H9 (cell line): Measurements from ENCODE around the gene FAM184A. TPM values are rescaled to one million over a fixed set of nuclear protein-coding genes. Genes with fewer than 3 reads are reported as not detected.

ENCODE experiments used
- DNase-seq: peaks from one replicate; pipeline ENCODE4 v3.0.0-alpha.2; 2017
- H2AFZ ChIP-seq: one replicate; pipeline ENCODE4 v1.6.1; 2013; ENCODE audit warnings: mild to moderate bottlenecking, low read length, control low read depth, moderate library complexity
- H2AK5ac ChIP-seq: 2 replicates; pipeline ENCODE4 v1.6.1; 2013; ENCODE audit warnings: low read length, control low read depth, mixed read lengths; ENCODE audit not compliant: insufficient read length
- H2BK120ac ChIP-seq: one replicate; pipeline ENCODE4 v1.6.1; 2013; ENCODE audit warnings: low read depth, mild to moderate bottlenecking, low read length, control low read depth, inconsistent platforms; ENCODE audit not compliant: poor library complexity, severe bottlenecking
- H2BK12ac ChIP-seq: 2 replicates; pipeline ENCODE4 v1.6.1; 2013; ENCODE audit warnings: low read length, control low read depth, mixed read lengths, low read depth; ENCODE audit not compliant: insufficient read length
- H2BK15ac ChIP-seq: 2 replicates; pipeline ENCODE4 v1.6.1; 2013; ENCODE audit warnings: low read depth, low read length, control low read depth
- H2BK20ac ChIP-seq: one replicate; pipeline ENCODE4 v1.6.1; 2013; ENCODE audit warnings: low read depth, mild to moderate bottlenecking, low read length, control low read depth, inconsistent platforms; ENCODE audit not compliant: poor library complexity, severe bottlenecking
- H2BK5ac ChIP-seq: 2 replicates; pipeline ENCODE4 v1.6.1; 2013; ENCODE audit warnings: low read length, control low read depth, mixed read lengths; ENCODE audit not compliant: insufficient read length
- H3K14ac ChIP-seq: 2 replicates; pipeline ENCODE4 v1.6.1; 2013; ENCODE audit warnings: low read length, control low read depth; ENCODE audit not compliant: insufficient read depth
- H3K18ac ChIP-seq: 2 replicates; pipeline ENCODE4 v1.6.1; 2013; ENCODE audit warnings: low read depth, mild to moderate bottlenecking, mixed read lengths, low read length, control low read depth; ENCODE audit not compliant: insufficient read length
- H3K23ac ChIP-seq: 2 replicates; pipeline ENCODE4 v1.6.1; 2013; ENCODE audit warnings: low read length, control low read depth, mixed read lengths, low read depth; ENCODE audit not compliant: insufficient read length
- H3K23me2 ChIP-seq: 2 replicates; pipeline ENCODE4 v1.6.1; 2013; ENCODE audit warnings: low read depth, mild to moderate bottlenecking, mixed read lengths, low read length, control low read depth; ENCODE audit not compliant: insufficient read length, poor library complexity, severe bottlenecking
- H3K27ac ChIP-seq: 2 replicates; pipeline ENCODE4 v1.5.1; 2013; ENCODE audit warnings: low read length, control low read depth, mixed read lengths, low read depth; ENCODE audit not compliant: insufficient read length
- H3K27me3 ChIP-seq: 2 replicates; pipeline ENCODE4 v1.6.1; 2013; ENCODE audit warnings: low read length, control low read depth, inconsistent platforms; ENCODE audit not compliant: insufficient read depth
- H3K4ac ChIP-seq: 2 replicates; pipeline ENCODE4 v1.6.1; 2013; ENCODE audit warnings: low read depth, mild to moderate bottlenecking, control low read depth, inconsistent platforms, low read length, moderate library complexity
- H3K4me1 ChIP-seq: 2 replicates; pipeline ENCODE4 v1.6.1; 2013; ENCODE audit warnings: low read length, control low read depth, inconsistent platforms; ENCODE audit not compliant: insufficient read depth
- H3K4me2 ChIP-seq: 2 replicates; pipeline ENCODE4 v1.6.1; 2013; ENCODE audit warnings: low read length, control low read depth, mixed read lengths; ENCODE audit not compliant: insufficient read length, insufficient read depth
- H3K56ac ChIP-seq: 2 replicates; pipeline ENCODE4 v1.6.1; 2013; ENCODE audit warnings: low read depth, mild to moderate bottlenecking, mixed read lengths, low read length, control low read depth; ENCODE audit not compliant: insufficient read length
- H3K79me1 ChIP-seq: 2 replicates; pipeline ENCODE4 v1.6.1; 2013; ENCODE audit warnings: low read depth, mild to moderate bottlenecking, moderate library complexity, low read length, control low read depth, inconsistent platforms; ENCODE audit not compliant: insufficient read depth, poor library complexity, severe bottlenecking
- H3K79me2 ChIP-seq: 2 replicates; pipeline ENCODE4 v1.6.1; 2013; ENCODE audit warnings: low read length, control low read depth, inconsistent platforms; ENCODE audit not compliant: insufficient read depth
- H3K9ac ChIP-seq: 2 replicates; pipeline ENCODE4 v1.6.1; 2013; ENCODE audit warnings: low read length, control low read depth, mixed read lengths; ENCODE audit not compliant: insufficient read length; ENCODE audit errors: extremely low read depth
- H3K9me3 ChIP-seq: one replicate; pipeline ENCODE4 v1.6.1; 2013; ENCODE audit warnings: low read depth, low read length, inconsistent platforms; ENCODE audit not compliant: control insufficient read depth
- H3T11ph ChIP-seq: one replicate; pipeline ENCODE4 v1.6.1; 2013; ENCODE audit warnings: mild to moderate bottlenecking, low read length, control low read depth, inconsistent platforms
- H4K20me1 ChIP-seq: one replicate; pipeline ENCODE4 v1.6.1; 2013; ENCODE audit not compliant: control insufficient read depth, insufficient read length, insufficient read depth
- H4K5ac ChIP-seq: 2 replicates; pipeline ENCODE4 v1.6.1; 2013; ENCODE audit warnings: low read depth, mild to moderate bottlenecking, mixed read lengths, low read length, control low read depth; ENCODE audit not compliant: insufficient read length
- H4K8ac ChIP-seq: replicated peaks from 2 replicates; pipeline ENCODE4 v1.6.1; 2013; ENCODE audit warnings: low read length, control low read depth, mixed read lengths, low read depth; ENCODE audit not compliant: insufficient read length
- H4K91ac ChIP-seq: 2 replicates; pipeline ENCODE4 v1.6.1; 2013; ENCODE audit warnings: low read depth, mild to moderate bottlenecking, moderate library complexity, mixed read lengths, low read length, control low read depth; ENCODE audit not compliant: insufficient read length
- H3K27ac Mint-ChIP-seq, 3 experiments: 2 replicates in 2 of 3; 3 replicates in 1 of 3; pipeline ENCODE4 v1.8.0; 2020 to 2021; ENCODE audit warnings: mixed read lengths in 3 of 3, mild to moderate bottlenecking in 1 of 3, moderate library complexity in 1 of 3
- H3K27me3 Mint-ChIP-seq: 2 replicates; pipeline ENCODE4 v1.8.0; 2021; ENCODE audit warnings: low read depth, mild to moderate bottlenecking, moderate library complexity, mixed read lengths
- H3K36me3 Mint-ChIP-seq, 3 experiments: 2 replicates in 2 of 3; 3 replicates in 1 of 3; pipeline ENCODE4 v1.8.0; 2020 to 2021; ENCODE audit warnings: low read depth in 3 of 3, mixed read lengths in 3 of 3; ENCODE audit not compliant: insufficient read depth in 1 of 3
- H3K4me1 Mint-ChIP-seq, 2 experiments: 2 replicates each; pipeline ENCODE4 v1.8.0; 2020; ENCODE audit warnings: mixed read lengths in 2 of 2
- H3K4me3 Mint-ChIP-seq, 2 experiments: 2 replicates in 1 of 2; 3 replicates in 1 of 2; pipeline ENCODE4 v1.8.0; 2020 to 2021; ENCODE audit warnings: mild to moderate bottlenecking in 2 of 2, mixed read lengths in 2 of 2, moderate library complexity in 1 of 2
- H3K9me3 Mint-ChIP-seq, 2 experiments: 2 replicates in 1 of 2; 3 replicates in 1 of 2; pipeline ENCODE4 v1.8.0; 2020; ENCODE audit warnings: mild to moderate bottlenecking in 2 of 2, mixed read lengths in 2 of 2, moderate library complexity in 1 of 2
- CTCF ChIP-seq: fragments of 200-600 bp; sonication (generic); conservative IDR thresholded peaks from 3 replicates; pipeline ENCODE4 v1.8.0; 2021; ENCODE audit warnings: antibody characterized with exemption, mild to moderate bottlenecking
- WGBS: extraction: QIAGEN DNeasy Blood & Tissue Kit; methylation state at CpG from one replicate; pipeline ENCODE4 v1.1.7; 2013; ENCODE audit warnings: missing lambda C conversion rate, low lambda C conversion rate, mixed read lengths; ENCODE audit not compliant: insufficient read length; ENCODE audit errors: extremely low coverage; 5-methylcytosine and 5-hydroxymethylcytosine counted together
- total RNA-seq: library from RNA; stranded (reverse); gene quantifications from 2 replicates; pipeline ENCODE4 v1.2.1, GENCODE V29; 2021

Gene FAM184A
- total RNA-seq, 1 experiment from 2014 or later, result 11.4 TPM

GRCh38 chr6:119079283-119079809 is 882 bp upstream of the FAM184A start:
- no peak overlapping the region for H3K27ac ChIP-seq
- no peak for DNase-seq
- Mint-ChIP-seq H3K27ac (no peak overlapping the region), H3K4me1 (peaks cover 23 to 25% of the 10 kb centered on the region in 2 experiments), H3K36me3 (peaks cover 9 to 23% (median 21%) of the 10 kb centered on the region in 3 experiments), H3K9me3 (peaks cover 27 to 32% of the 10 kb centered on the region in 2 experiments), H3K27me3 (peaks cover 39% of the 10 kb centered on the region), H3K4me3 (peak overlapping the region; percentile 82 to 93)
- H4K20me1 ChIP-seq, result no peaks in the 10 kb centered on the region
- no peaks in the 10 kb centered on the region for H3K4me1 ChIP-seq
- H3K79me2 ChIP-seq, result no peaks in the 10 kb centered on the region
- H3K14ac ChIP-seq, result no peak overlapping the region
- no peak overlapping the region for H3K56ac ChIP-seq
- no peak overlapping the region for H2AFZ ChIP-seq
- no CpG with 5 or more reads among the region's 9 CpGs for WGBS
- no peak overlapping the region for H4K91ac ChIP-seq
- TF ChIP-seq CTCF, result no peak
- H3K9ac ChIP-seq, result no peak overlapping the region
- H2BK20ac ChIP-seq, result no peak overlapping the region
- no peak overlapping the region for H4K5ac ChIP-seq
- H2BK12ac ChIP-seq, result no peak overlapping the region
- no peak overlapping the region for H4K8ac ChIP-seq
- H3K4ac ChIP-seq, result no peak overlapping the region
- no peak overlapping the region for H2BK5ac ChIP-seq
- no peak overlapping the region for H2BK15ac ChIP-seq
- H3T11ph ChIP-seq, result no peak overlapping the region
- H3K18ac ChIP-seq, result no peak overlapping the region
- H3K23ac ChIP-seq, result no peak overlapping the region
- H3K23me2 ChIP-seq, result peaks cover 8% of the 10 kb centered on the region
- no peaks in the 10 kb centered on the region for H3K79me1 ChIP-seq
- H3K4me2 ChIP-seq, result peak overlapping the region; percentile 82
- H2BK120ac ChIP-seq, result no peak overlapping the region
- H2AK5ac ChIP-seq, result no peak overlapping the region
- H3K27me3 ChIP-seq, result no peaks in the 10 kb centered on the region; the same call in 1 of the 2 replicates
- H3K9me3 ChIP-seq, result peaks cover 7% of the 10 kb centered on the region
